Ectodermal cell (in vitro differentiated cells): ENCODE data around the gene PDLIM4.

ENCODE experiments used
- H3K27ac ChIP-seq: 2 replicates; pipeline ENCODE4 v1.7.0; 2013; ENCODE audit warnings: mild to moderate bottlenecking, low read depth, low read length; ENCODE audit not compliant: insufficient read depth, poor library complexity, severe bottlenecking
- H3K27me3 ChIP-seq: 2 replicates; pipeline ENCODE4 v1.7.0; 2013; ENCODE audit warnings: mild to moderate bottlenecking, low read length; ENCODE audit not compliant: insufficient read depth, control insufficient read depth, poor library complexity, severe bottlenecking
- H3K36me3 ChIP-seq: one replicate; pipeline ENCODE4 v1.7.0; 2013; ENCODE audit warnings: low read length; ENCODE audit not compliant: control insufficient read depth, insufficient read depth
- H3K4me1 ChIP-seq: one replicate; pipeline ENCODE4 v1.7.0; 2013; ENCODE audit warnings: low read length; ENCODE audit not compliant: control insufficient read depth, insufficient read depth
- H3K4me3 ChIP-seq: 2 replicates; pipeline ENCODE4 v1.7.0; 2013; ENCODE audit warnings: low read depth, low read length, control low read depth; ENCODE audit not compliant: insufficient read depth
- H3K9me3 ChIP-seq: 2 replicates; pipeline ENCODE4 v1.7.0; 2013; ENCODE audit warnings: mild to moderate bottlenecking, low read length, moderate library complexity; ENCODE audit not compliant: control insufficient read depth
- WGBS, 2 experiments: methylation state at CpG; one replicate each; pipeline ENCODE4 v1.1.7; 2013; ENCODE audit warnings: missing lambda C conversion rate in 2 of 2; 5-methylcytosine and 5-hydroxymethylcytosine counted together

PDLIM4 gene

DNA sequence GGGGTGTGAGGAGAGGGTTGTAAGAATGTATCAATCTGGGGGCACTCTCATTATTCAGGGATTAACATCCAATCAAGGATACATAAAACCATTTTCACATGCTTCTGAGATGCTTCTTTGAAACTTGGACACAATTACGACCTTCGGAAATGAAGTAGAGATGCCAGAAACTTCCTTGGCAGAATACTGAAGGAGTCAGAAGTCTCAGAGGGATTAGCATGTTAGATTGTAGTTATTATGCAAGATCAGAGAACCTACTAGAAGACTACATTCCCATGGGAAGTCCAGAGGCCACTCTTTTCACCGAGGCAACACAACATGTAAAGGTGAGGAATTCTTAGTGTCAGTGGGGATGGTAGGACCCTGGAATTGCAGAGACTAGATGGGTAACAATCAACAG lies 31.6 kb downstream of the PDLIM4 start:
- Histone ChIP-seq H3K4me3 (no peak overlapping the region), H3K27ac (no peak overlapping the region), H3K9me3 (no peaks in the 10 kb centered on the region), H3K27me3 (peaks cover under 1% of the 10 kb centered on the region), H3K36me3 (no peaks in the 10 kb centered on the region), H3K4me1 (peaks cover 8% of the 10 kb centered on the region)
- 93 to 95% methylated on average over 3 of the region's 3 CpGs for WGBS, 2 experiments

DNA sequence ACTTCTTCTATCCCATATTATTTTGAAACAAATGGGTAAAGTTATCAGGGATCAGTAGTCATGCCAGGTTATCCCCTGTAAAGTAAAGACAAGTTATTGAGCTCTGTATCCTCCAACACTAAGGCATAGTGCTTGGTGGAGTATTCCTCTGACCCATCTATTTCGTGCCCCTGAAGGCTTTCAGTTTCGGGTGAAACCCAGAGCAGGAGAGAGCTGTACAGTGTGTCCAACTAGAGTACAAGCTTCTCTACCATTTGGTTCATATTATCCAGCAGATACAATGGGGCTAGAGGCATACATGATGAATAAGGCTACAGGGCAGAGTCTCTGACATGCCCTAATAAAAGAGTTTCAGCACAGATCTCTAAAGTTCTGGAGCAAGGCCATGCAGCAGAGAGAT lies 33.5 kb downstream of the PDLIM4 start:
- WGBS, 2 experiments: 90 to 92% methylated on average over 2 of the region's 2 CpGs
- no peaks in the 10 kb centered on the region for H3K9me3 ChIP-seq

DNA sequence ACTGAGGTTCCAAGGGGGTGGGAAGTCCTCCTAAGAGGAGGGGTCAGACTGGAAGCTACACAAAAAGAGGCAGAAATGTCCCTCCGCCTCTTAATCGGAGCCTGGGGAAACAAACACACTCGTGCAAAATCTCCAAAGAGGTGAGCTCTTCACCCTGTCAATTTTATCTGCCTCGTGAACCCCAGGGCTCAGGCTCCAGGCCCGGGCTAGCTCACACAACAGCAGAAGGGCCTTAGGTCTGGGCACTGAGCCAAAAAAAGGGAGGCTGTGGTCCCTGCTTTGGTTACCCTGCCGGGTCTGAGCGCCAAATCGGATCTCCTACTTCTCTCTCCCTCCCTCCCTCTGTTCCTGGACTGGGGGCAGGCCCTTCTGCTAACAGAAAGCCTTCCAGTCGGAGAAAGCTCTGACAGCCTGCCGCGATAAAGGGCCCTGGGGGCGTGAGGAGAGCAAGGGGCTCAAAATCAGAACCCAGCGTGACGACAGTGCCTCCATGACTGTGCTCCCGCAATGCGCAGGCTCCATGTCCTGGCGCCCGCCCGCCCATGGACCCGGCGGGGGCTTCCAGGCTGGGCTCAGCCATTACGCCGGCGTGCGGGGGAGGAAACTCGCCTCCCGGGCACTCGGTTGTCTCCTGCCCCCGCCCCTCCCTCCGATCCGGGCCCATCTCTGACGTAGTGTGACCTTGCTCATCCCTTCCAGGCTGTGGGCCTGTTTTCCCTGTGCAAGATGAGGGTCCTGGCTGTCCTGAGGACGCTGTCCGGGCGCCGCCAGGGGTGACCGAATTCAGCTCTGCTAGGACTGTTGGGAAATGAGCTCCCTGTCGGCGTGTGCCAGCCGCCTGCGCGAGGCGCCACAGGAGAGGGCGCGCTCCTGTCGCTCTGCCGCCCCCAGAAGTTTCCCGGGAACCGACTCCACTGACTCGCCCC lies 35.8 kb downstream of the PDLIM4 start:
- no peaks in the 10 kb centered on the region for H3K9me3 ChIP-seq
- 3% methylated on average over 50 of the region's 50 CpGs for WGBS, 2 experiments
- peaks cover 16% of the 10 kb centered on the region for H3K4me1 ChIP-seq
- H3K4me3 ChIP-seq: peak overlapping the region; percentile 56
- H3K27me3 ChIP-seq: peaks cover 27% of the 10 kb centered on the region
- H3K36me3 ChIP-seq: no peaks in the 10 kb centered on the region
- H3K27ac ChIP-seq: peak overlapping the region; percentile 91

More for the DNA sequence above, 33.5 kb downstream of the PDLIM4 start:
- no peaks in the 10 kb centered on the region for H3K36me3 ChIP-seq
- no peak overlapping the region for H3K4me3 ChIP-seq
- H3K4me1 ChIP-seq: peaks cover 16% of the 10 kb centered on the region
- H3K27ac ChIP-seq: no peak overlapping the region
- H3K27me3 ChIP-seq: peaks cover 20% of the 10 kb centered on the region

DNA sequence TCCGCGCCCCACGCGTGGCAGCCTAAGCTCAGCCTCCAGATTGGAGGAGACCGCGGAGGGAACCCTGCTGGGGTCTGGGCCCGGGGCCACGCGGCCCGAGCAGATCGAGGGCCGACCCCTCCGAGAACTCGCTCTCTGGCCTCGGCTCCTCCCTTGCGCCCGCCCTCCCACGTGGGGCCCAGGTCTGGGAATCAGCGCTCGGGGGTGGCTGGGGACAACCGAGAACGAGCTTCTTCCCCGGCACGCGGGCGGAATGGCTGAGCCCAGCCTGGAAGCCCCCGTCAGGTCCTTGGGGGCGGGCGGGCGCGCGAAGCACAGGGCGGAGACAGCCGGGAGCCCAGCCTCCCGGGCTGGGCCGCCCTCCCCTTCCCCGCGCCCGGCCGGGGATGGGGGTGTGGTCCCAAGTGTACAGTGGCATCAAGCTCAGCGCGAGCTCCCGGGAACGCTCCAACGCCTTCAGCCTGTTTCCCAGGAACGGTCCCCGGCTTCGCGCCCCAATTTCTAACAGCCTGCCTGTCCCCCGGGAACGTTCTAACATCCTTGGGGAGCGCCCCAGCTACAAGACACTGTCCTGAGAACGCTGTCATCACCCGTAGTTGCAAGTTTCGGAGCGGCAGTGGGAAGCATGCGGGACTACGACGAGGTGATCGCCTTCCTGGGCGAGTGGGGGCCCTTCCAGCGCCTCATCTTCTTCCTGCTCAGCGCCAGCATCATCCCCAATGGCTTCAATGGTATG lies 36.7 kb downstream of the PDLIM4 start, which contains the start of gene SLC22A4:
TSS of gene SLC22A4 (plus strand) at position 403 of the 736 bp plus-strand sequence. CDS start at position 626, 223 bp downstream.
- H3K4me1 ChIP-seq: peaks cover 16% of the 10 kb centered on the region
- WGBS, 2 experiments: 0% methylated on average over 63 of the region's 63 CpGs
- no peaks in the 10 kb centered on the region for H3K36me3 ChIP-seq
- no peaks in the 10 kb centered on the region for H3K9me3 ChIP-seq
- peaks cover 27% of the 10 kb centered on the region for H3K27me3 ChIP-seq
- peak within 1 kb of the TSS; percentile 91 for H3K27ac ChIP-seq
- H3K4me3 ChIP-seq: peak within 1 kb of the TSS; percentile 56

DNA sequence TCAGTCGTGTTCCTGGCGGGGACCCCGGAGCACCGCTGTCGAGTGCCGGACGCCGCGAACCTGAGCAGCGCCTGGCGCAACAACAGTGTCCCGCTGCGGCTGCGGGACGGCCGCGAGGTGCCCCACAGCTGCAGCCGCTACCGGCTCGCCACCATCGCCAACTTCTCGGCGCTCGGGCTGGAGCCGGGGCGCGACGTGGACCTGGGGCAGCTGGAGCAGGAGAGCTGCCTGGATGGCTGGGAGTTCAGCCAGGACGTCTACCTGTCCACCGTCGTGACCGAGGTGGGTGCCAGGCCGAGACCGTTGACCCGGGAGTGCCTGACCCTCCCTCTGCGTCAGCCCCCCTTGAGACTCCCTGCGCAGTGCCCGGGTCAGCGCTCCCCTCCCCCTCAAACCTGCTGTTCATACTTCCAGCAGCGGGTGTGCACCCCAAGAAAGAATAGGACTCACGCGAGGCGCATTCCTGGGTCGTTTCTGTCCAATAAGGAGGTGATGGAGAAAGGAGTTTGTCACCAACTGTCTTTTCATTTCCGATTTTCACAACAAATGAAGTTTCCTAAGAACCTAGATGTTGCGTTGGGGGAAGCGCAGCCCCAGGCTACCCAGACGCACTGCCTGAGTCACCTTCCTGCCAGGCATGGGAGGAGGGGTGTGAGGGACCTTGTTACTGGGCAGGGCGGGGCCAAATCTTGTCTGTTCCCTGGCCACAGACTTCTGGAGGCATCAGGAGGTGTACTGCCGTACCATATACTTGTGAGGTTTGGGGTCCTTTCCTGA lies 37.4 kb downstream of the PDLIM4 start:
- peak overlapping the region; percentile 56 for H3K4me3 ChIP-seq
- H3K4me1 ChIP-seq: peaks cover 16% of the 10 kb centered on the region
- H3K9me3 ChIP-seq: no peaks in the 10 kb centered on the region
- peaks cover 27% of the 10 kb centered on the region for H3K27me3 ChIP-seq
- WGBS, 2 experiments: 4% methylated on average over 50 of the region's 50 CpGs
- no peak overlapping the region for H3K27ac ChIP-seq
- no peaks in the 10 kb centered on the region for H3K36me3 ChIP-seq

DNA sequence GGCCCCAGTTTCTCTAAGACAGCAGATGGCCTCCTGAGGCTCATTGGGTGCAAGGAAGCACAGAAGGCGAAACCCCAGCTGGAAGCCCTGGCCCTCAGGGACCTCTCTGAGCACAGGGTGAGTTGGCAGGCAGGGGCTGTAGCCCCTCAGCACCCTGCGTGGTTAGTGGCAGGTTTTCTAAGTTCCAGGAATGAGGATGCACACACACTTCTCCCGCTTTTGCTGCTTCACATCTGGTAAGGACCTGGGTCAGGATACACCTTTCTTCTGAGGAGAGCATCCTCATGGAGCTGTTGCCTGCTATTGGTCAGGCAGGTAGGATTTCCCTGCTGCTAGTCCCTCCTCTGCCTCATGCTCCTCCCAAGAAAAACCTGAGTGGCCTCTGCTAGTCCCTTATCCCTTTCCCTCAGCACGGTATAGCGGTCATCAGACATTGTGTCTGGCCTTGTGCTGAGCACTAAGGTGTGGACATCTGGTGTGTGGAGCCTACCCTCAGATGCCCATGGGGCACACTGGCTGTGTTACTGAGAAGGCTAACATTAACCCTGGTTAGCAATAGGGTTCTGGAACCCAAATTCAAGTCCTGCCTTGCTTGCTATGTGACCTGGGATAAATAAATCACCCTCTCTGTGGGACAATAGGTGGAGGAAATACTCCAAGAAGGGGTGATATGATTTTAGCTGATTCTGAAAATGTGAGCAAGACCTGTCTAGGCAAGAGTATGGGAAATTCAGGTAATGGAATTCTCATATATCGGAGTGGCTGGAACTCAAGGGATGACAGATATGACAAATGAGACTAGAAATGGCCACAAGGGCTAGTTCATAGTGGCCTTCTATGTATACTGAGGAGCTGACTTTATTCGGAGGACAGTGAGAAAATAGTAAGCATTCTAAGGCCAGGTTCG lies 38.3 kb downstream of the PDLIM4 start:
- Histone ChIP-seq H3K4me3 (no peak overlapping the region), H3K27me3 (peaks cover 27% of the 10 kb centered on the region), H3K27ac (no peak overlapping the region), H3K9me3 (no peaks in the 10 kb centered on the region), H3K36me3 (no peaks in the 10 kb centered on the region), H3K4me1 (peaks cover 16% of the 10 kb centered on the region)
- WGBS, 2 experiments: 90 to 91% methylated on average over 8 of the region's 8 CpGs

DNA sequence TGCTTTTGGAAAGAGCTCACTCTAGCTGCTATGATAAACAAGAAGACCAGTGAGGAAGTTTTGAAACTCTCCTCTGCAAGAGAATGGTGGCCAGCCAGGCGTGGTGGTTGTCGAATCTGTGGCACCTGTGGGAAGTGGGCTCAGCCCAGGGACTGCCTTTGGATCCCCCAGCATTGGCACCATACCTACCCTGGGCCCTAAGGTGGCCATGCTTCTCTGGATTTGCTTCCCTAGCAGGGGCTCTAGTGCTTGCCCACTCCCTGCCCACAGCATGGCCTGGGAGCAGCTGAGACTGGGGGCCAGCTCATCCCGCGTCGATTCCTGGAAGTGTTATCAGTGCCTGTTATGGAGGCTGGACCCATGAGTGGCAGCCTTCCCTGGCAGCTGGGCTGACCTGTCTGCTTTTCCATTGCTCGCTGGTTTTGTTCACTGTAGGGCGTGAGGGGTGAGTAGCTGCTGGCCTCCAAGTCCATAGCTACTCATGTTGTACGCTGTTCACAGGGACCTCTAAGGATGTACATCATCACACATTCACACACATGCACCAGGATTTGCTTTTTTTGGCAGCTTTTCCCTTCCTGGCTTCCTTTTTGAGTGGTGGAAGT lies 39.0 kb downstream of the PDLIM4 start:
- Histone ChIP-seq H3K9me3 (no peaks in the 10 kb centered on the region), H3K27ac (no peak overlapping the region), H3K4me1 (peaks cover 16% of the 10 kb centered on the region), H3K4me3 (no peak overlapping the region), H3K27me3 (peaks cover 27% of the 10 kb centered on the region), H3K36me3 (no peaks in the 10 kb centered on the region)
- WGBS, 2 experiments: 90 to 95% methylated on average over 8 of the region's 8 CpGs

DNA sequence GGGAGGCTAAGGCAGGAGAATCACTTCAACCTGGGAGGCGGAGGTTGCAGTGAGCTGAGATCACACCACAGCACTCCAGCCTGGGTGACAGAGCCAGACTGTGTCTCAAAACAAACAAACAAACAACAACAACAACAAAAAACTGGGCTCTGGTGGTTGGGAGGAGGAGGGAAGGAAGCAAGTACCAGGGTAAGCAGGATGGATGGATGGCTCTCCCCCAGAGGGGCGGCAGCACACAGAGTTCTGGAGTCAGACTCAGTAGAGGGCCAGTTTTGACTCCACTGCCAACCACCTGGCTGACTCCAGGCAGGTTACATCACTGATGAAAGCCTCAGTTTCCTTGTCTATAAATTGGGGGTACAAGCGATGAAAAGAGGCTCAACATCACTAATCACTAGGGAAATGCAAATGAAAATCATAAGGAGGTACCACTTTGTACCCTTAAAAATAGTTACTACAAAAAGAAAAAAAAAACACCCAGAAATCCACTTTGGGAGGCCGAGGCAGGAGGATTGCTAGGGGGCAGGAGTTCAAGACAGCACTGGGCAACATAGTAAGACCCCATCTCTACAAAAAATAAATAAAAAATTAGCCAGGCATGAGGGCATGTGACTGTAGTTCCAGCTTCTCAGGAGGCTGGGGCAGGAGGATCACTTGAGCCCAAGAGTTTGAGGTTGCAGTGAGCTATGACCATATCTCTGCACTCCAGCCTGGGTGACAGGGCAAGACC lies 39.9 kb downstream of the PDLIM4 start:
- Histone ChIP-seq H3K4me3 (no peak overlapping the region), H3K27me3 (peaks cover 27% of the 10 kb centered on the region), H3K4me1 (peaks cover 16% of the 10 kb centered on the region), H3K9me3 (no peaks in the 10 kb centered on the region), H3K36me3 (no peaks in the 10 kb centered on the region), H3K27ac (no peak overlapping the region)
- WGBS, 2 experiments: 87 to 93% methylated on average over 4 of the region's 4 CpGs
